NK-92 (cell line): ENCODE measurements around the gene SATB2.

Source experiments
- DNase-seq: peaks from one replicate; lab custom pipeline; 2025; ENCODE audit not compliant: unreplicated experiment; lab: John Stamatoyannopoulos, UW

The SATB2 gene

DNA sequence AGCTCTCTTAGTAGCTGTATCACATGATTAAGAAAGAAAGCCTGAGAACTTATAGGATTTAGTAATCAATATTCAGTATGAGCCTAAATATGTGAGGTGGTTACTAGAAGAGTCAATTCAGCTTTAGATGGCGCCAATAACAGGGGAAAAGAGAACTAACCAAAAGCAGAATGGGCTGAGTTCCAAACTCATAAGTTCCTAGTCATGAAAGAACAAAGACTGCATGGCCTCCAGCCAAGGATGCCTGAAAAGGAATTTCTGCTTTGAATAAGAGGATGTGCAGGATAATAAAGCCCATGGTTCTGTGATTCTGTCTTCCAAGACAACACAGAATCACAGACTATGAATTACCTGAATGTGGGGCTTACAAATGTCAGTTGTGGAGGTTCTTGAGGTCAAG is 196.5 kb downstream of the SATB2 start:
- no peak for DNase-seq

DNA sequence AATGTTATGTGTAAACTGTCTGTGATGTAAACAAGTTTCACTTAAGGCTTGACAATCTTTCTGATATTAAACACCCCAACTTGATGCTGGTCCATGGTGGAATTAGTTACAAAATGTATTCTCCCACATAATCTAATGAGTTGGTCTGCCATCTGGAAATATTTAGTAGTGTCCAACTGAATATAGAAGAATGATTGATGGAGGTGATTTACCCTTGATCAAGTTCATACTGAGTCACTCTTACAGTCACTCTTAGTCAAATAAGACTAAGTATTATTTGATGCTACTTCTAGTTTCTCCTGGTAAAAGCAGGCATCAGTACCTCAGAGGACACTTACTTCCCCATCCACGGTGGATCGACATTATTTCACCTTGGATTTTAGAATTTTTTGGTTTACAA is 198.1 kb downstream of the SATB2 start:
- DNase-seq = no peak

DNA sequence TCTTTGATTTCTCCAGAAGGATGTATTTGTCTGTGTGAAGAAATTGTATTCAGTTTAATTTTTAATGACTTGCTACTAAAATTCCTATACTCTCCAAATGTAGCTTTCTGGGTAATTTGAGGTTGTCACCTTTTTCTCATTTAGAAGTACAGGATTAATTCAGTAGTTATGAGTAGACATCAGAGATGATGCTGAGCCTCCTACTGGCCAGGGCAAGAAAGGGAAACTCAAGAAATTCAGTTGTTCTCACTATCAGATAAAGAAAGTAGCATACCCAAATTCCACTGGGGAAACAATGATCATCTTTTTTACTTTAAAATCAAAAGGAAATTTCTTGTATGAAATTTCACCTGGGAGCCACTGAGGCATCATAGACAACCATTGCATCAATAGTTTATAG is 199.4 kb downstream of the SATB2 start:
- no peak for DNase-seq

DNA sequence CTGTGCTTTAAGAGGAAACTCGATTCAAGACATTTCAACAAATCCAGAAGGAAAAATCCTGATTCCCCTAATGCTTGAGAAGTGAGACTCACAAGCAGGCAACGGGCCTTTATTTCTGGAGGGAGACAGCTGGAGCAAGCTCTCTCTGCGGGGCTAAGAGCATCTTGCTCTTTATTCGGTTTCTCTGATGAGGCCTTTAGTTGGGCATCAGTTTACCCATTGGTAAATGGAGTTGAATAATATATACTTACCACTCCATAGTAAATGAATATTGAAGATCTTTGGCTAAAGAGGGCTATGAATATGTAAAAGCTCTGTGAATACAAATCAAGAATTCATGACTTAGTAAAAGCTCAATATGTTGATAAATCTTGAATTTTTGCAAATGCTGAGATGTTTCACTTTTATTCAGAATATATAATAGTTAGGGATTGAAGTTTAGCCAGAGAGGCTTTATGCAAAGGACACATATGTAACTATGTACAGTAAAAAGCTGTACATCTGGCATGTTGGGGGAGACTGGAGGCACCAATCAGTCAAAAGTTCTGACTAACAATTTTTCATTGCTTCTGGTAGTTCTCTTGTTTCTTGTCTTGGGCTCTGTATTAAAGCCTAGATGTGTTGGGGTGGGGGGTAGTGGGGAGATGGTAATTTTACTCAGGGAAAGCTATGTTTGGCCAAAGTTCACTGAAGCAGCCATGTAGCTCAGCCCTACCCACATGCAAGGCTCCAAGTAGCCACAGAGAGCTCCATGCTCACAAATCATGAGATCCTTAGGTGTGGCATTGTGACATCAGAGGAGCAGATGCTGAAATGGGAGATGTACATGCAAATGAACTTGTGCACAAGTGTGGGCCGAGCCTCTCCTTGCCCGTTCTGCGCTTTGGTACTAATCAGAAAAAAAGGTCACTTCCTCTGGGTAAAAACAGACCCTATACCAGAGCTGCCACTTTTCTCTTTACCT is 200.2 kb downstream of the SATB2 start:
- DNase-seq = no peak

DNA sequence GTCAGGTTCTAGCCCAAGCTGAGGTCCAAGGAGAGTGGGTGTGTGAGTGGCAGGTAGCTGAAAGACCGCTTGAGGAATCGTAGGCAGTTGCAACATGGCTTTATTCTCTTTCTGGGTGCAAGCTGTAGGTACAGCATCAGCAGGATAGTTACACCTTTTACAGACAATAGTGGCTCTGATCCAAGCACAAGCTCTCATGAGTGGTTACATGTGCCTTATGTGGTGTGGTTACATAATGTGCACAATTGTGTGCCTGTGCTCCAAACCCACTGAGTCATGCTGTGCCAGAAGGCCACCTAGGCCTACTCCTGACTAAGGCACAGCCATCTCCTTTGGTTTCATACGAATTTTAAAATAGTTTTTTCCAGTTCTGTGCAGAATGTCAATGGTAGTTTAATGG is 227.6 kb downstream of the SATB2 start:
- no peak for DNase-seq

DNA sequence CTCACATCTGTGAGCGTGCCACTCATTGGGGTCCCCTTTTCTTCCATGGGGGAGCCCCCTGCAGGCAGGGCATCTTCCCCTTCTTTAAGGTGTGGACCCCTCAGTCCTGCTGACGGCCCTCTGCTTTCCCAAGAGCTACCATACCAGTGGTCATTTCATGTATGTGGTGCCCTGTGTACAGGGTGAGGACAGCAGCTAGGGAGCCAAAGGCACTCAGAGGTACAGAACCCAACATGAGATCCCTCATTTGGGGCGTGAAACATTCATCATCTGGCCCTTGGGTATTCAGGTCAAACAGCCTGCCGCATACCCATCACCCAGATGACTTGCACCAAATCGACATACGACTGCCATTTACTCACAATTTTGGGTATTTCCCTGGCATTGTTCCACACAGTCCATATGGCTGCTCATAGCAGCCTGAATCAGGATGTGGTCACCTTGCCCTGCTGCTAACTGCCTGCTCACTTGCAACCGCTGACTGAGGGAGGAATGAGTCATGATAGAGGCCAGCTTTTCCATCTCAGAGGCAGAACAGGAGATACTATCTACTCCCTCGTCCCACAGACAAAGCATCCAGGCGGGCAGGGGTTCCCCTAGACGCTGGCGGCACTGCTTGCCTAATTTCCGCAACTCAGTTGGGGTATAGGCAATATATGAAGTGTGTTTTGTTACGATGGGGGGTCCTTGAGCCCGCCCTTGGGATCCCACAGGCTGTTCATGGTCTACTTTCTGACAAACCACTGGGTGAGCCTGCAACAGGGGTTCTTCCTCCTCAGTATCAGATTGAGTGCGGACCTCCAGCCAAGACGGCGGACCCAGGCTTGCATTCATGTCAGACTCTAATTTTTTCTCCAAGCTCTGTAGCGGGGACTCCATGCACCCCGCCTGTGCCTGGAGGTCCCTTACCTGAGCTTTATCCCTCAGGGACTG is 228.6 kb downstream of the SATB2 start:
- no peak for DNase-seq

DNA sequence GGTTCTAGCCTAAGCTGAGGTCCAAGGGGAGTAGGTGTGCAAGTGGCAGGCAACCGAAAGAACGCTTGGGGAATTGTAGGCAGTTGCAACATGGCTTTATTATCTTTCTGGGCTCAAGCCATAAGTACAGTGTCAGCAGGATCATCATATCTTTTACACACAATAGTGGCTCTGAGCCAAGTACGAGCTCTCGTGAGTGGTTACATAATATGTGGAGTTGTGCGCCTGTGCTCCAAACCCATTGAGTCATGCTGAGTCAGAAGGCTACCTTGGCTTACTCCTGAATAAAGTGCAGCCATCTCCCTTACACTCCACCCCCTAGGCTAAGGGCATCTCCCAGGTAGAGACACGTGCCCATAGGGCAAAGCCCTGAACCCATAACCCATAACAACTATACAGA is 233.9 kb downstream of the SATB2 start:
- DNase-seq = no peak

DNA sequence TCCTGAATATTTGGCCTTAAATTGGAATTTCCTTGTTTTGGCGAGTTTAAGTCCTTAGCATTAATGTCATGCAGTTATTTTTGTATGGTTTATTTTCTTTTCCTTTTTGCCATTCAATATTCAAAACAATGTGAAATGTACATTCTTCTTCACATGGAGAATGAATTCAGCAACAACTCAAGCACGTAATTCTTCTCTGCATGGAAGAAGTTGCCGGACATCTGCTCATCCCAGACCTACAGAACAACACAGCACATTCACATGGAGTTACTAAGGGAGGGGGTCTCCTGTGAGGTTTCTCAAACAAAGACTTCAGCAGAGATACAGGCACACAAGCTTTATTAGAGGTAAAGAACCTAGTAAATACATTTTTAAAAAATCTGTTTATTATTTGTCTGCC is 236.8 kb downstream of the SATB2 start:
- DNase-seq = no peak

DNA sequence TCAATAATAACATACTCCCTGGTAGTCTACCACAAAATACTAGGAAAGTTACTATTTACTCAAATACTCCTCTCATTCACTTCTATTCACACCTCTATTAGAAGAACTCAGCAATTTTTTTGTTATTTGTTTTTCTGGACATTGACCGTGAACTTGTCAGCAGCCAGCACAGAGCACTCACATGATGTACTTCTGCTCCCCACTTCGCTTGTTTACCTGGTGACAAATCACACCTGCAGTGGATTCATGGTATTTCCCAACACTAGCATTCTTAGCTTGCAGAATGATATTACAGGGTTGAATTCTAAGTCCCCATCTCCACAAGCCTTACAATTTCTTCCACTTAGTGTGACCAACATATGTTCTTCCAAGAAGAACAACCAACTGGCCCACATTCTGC is 238.2 kb downstream of the SATB2 start:
- no peak for DNase-seq
